Fibroblast of skin of left biceps (primary cell): Measurements from ENCODE around the gene FAT1.

Experiments
- DNase-seq, 2 experiments: peaks; one replicate each; pipeline ENCODE4 v3.0.0-alpha.2; 2013; ENCODE audit warnings: low read depth in 2 of 2

Gene FAT1

DNA sequence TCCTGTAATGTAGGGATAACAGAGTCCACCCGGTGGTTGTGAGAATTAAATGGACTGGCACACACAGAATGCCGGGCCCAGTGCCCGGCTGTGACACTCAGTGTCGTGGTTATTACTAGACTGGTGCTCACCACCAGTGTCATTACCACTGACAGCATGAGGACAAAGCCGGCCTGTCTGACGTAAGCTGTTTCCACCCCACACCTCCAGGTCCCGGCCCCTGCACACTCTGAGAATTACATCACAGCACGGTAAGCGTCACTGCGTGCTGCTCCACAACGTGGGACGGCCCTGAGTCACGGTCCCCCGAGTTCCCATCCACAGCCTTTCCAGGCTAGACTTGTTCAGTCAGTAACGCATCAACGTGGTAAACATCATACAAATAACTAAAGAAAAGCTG is 22.9 kb downstream of the FAT1 start:
- DNase-seq: no peak

DNA sequence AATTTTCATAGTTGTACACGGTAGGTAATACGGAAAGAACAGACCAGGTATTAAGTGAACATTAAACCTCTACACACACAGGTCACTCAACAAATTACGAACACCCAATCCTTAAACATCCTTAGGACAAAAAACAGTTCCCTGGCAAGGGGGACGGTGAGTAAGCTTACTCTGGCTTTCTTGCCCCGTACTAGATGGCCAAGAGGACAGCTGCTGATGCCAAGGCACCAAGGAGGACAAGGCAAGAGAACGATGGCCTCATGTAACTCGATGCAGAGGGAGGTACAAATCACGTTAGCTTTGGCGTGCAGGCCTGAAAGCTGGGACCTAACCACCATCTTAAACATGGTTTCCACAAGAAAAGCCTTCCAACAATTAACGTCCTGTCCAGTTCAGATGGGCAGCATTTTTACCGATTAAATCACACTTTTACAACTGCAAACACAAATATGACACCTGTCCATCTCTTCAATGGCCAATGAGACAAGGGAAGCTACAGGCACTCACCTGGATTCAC is 23.7 kb downstream of the FAT1 start:
- DNase-seq: no peak

DNA sequence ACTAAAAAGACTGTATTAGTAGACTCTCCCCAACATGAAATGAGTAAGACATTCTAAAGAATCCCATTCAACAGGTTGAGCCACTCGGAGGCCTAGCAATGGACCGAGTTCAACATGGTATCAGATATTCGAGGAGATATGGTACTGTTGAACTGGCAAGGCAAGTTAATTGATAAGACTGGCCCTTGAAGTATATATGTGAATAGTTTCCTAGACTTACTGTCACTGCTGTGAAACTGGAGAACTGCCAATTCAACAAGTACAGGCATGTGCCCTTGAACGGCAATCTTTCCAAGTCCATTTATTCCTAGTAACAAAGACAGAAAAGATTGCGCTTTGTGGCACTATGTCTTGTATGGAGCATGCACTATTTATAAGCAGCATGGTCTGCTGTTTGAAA is 24.4 kb downstream of the FAT1 start:
- no peak for DNase-seq

DNA sequence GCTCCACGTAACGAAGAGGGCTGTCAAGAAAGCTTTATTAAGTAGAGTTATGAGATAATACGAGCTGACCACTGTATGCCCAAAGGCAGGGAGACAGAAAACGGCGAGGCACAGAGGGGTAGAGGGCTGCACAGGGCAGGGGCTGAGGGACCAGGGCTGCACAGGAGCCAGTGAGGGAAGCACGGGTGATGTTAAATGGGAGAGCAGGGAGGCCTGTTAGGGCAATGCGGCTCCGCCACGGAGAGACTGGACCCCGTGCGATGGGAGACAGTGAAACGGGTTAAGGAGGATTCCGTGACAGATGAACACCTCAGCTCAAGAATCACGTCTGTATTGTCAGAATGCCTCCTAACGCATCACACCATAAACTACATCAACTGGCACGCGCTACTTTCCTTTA is 25.1 kb downstream of the FAT1 start:
- no peak for DNase-seq

DNA sequence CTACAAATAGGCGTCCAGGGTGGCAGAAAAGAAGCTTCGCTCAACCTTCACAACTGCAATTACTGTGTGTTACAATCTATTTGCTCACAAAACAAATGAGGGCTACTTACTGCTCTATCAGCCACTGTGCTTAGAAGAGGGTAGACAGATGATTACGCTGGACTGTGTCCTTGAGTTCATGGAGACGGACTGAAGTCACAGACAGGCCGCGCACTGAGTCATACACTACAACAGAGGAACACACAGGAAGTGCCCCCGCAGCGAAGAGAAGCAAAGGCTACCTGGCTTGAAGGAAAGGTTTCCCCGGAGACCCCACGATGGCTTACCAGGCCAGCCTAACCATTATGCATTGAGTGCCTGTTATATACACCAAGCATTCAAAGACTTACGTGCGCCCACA is 25.6 kb downstream of the FAT1 start:
- DNase-seq: no peak

DNA sequence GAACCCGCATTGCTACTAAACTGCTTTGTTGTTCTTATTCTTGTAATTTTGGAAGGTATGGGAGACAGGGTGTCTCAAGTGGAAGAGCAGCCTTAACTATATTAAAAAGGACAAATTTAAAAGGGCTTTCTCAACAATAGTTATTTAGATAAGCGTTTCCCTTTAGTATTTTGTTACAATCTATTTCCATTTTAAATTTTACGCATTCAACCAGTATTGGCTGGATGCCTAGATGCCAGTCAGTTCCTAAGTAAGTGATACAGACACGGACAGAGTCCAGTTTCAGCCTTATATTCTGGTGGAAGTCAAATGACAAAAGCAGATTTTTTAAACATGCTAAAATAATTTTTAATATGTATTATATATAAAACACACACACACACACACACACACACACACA is 28.3 kb downstream of the FAT1 start:
- no peak for DNase-seq

GRCh38 chr4:186693894-186694293 is 29.8 kb downstream of the FAT1 start:
- no peak for DNase-seq

DNA sequence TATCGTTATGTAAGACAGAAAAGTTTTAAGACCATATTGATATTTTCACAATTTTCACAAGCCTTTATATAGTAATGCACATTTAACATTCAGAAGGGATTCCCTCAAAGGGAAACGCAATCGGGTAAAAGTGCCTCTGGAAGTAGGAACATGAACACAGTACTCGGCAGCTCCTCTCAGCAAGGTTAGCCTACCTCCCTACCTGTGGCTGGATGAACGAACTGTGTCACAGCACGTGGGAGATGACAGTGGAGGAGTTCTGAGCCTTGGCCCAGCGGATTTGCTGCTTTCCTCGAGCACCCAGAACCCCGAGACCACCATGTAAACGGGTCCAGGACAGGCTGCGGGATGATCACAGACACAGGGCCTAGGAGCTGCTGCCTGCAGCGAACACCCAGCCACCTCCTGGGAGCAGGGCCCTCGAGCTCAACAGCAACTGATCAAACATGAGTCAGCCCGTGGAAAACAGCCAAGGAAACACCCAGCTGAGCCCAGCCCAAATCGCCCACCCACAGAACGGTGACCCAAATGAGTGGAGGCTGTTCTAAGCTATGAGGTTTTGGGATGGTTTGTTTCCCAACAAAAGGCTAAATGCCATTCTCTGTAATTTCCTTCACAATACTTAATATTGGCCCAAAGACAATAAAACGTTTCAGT is 30.4 kb downstream of the FAT1 start:
- DNase-seq: peak in 1 of 2 experiments; percentile 34

GRCh38 chr4:186691396-186691795 is 32.3 kb downstream of the FAT1 start:
- no peak for DNase-seq

DNA sequence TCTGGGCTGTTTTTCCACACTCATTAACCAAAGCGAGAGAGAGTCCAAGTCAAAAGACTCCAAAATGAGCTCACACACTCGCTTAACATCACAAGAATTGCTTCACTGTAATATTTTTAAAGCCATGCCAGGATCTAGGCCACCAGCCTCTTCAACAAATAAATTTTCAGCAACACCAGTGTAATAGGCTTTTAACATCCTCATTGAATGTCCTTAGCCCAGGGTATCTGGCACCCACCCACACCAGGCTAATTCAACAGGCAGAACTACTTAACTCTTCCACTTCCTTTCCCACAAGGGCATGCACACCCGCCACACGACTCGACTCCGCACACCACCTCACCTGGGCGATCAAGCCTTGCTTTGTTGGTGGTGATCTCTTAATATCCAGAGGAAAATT is 34.2 kb downstream of the FAT1 start:
- no peak for DNase-seq

- DNase-seq: no peak
Observed at GRCh38 chr4:186688150-186688943, 35.3 kb downstream of the FAT1 start.

DNA sequence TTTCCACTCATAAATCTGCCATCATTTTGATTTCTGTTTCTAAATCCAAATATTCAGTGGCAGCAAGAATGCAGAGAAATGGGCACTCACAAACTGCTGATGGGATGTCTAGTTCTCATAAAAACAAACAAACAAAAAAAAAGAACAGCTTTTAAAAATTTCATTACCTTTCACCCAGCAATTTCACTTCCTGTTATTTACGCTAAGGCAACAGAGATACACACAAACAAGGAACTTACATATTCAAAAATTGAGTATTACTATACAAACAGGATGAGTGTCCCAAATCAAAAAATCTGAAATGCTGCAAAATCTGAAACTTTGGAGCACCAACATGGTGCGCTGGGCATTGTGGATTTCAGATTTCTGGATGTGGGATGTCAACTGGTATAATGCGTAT is 36.4 kb downstream of the FAT1 start:
- DNase-seq: no peak

DNA sequence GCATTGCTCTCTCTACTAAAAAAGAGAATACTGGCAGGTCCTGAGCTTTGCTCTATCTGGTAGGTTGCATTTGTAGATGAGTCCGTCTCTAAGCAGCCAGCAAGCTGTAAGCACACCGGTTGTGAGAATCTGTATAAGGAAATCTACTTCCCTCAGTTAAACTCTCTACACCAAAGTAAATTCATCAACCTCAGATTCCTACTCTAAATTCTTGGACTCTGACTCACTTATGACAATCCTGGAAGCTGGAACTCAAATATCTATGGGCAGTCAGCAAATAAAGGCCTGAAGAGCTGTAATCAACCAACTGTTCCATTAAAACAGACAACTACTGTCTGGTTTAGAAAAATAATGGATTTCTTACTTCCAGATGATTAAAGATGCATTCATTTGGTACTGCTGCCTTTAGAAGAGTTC is 37.9 kb downstream of the FAT1 start:
- peak; percentile 86 to 90 for DNase-seq

DNA sequence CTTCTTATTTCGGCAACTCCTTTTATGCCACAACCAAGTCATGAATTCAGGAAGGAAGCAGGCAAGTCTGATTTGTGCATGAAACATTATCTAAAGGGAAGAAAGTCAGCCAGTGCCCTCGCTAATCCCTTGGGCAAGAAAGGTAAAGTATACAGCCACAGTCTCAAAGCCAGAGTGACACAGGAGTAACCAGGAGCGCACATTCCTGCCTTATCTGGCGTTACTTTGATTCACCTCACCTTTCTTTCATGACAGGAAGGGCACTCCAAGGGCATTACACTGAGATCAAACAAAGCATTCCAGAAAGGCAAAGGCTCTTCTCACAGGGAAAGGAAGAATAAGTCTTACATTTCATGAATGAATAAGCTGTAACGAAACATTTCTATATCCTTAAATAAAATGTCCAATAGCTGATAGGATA is 38.8 kb downstream of the FAT1 start:
- DNase-seq: no peak

DNA sequence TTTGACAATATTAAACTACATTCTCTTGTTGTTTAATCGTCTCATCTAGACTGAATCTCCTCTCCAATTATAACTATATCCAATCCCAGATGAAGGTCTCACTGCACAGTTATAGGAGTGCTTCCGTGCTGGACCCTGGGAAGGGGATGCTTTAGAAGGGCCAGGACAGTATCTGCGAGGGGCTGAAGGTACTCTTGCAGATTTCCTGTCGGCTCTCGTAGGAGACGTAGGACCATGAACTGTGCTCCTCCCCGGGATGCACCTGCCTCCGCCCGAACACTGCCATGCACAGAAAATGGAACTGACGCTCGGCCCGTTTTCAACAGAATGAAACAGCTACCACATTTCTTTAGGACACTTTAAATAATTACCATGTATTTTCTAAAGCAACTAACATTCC is 39.4 kb downstream of the FAT1 start:
- DNase-seq: no peak

DNA sequence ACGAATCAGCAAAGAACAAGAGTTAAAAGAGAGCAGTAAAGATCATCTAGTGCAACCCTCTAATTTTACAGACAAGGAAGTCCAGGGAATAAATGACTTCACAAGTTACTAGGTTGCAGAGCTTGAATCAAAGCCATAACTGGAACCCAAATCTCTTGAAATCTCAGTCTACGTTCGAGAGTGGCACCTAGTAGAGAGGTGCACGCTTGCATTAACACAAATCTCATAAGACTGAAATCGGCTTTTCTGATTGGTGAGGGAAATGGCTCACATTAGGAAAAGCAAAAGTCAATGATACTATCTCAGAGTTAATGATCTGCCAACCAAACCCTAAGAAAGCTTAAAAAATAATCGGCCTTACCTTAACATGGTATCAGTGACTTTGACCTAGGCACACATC is 43.0 kb downstream of the FAT1 start:
- no peak for DNase-seq

DNA sequence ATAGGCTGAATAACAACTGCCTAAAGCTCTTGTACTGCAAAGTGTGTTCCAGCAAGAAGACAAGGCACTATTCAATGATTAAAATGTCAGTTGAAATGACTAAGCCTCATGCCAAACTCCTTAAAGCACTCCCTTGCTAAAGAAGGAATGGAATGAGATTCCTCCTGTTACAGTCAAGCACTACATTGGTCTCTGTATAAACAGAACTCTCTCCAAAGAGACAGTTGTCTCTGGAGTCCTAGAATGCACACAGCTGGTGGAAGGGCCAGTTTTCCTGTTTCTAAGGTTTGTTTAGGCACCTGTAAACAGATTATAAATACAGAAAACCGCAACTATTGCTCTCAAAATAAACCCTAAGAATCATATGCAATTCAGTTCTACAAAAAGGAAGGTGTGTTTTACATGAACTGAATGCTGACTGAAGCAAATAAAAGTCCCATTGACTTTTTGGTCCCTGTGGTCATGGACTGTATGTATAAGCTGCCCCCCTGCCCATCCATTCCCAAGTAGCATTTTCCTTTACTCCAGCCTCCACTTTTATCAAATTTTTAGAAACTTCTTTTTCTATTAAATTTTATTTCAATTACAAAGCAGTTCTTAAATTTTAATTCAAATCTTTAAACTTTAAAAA is 47.0 kb downstream of the FAT1 start:
- DNase-seq: peak; percentile 71

DNA sequence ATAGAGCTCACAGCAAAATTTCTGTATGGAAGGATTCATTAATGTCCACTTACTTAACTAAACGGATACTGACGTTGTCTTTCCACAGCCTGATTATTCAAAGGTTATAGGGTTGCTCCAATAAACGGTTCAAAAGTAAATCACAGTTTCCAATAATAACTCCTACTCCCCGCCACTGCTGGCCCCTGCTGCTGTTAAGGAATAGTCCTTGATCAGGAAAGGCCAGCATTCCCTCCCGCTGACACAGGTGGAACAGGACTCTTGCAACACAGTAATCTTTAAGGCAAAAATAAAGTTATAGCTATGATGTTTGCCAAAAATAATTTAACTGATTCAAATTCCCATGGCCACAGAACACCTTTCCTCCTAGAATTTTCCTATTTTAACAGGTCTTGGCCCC is 53.9 kb downstream of the FAT1 start:
- DNase-seq: no peak

DNA sequence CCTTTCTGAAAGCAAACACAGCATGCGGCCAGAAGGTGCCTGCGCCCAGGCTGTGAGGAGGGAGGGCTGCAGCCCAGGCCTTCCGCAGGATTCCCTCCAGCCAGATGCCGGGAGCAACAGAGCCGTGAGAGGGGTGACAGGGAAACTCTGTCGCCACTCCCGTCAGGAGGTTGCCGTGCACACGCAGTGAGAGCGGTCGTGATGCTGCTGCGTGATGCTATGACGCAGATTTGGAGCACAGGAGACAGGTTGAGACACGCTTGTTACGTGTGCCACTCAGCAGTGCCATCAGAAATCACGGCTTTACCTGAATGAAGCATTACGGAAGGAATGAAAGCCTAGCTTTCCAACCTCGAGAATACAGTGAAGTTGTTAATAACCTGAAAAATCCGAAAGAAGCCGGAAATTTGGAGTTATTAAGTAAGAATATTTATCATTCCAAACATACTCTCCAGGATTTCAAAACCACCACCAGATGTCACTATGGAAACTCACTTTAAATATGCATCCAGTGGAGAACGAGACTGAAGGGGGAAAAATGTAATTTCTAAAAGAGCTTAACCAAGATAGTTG is 54.4 kb downstream of the FAT1 start:
- DNase-seq: peak; percentile 68 to 69

DNA sequence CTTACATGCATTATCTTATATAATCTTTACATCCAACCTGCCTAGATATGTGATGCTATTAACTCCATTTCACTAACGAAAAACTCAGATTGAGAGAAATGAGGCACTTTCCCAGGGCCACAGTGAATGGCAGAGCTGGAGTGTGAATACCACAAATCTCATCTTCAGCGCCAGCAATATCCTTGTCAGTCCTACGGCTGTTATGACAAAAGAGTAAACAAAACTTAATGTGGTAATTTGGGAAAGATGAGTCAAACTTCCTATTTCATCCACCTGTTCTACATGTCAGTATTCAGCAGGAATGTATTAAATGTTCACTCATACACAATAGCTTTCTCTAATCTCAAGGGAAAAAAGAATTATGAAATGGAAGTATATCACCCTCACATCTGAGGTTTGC is 56.9 kb downstream of the FAT1 start:
- no peak for DNase-seq

- no peak for DNase-seq
Observed at GRCh38 chr4:186666252-186666651, 57.4 kb downstream of the FAT1 start.

DNA sequence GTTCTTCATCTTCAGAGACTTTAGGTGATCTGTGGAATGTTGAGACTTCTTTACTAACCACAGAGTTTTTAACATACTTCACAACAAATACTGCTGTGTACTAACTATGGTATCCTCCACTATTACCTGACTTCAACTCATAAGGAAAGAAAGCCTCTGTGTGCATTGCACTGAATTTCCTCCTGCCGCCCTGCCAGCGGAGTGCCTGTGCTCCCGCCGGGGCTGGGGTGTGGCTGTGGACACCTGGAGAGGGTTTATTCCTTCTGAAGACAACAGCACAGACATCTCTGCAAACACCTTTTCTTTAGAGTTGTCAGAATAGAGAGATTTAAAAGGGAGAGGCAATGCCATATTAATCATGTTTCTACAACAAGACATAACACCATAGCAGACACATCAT is 63.3 kb downstream of the FAT1 start:
- no peak for DNase-seq

DNA sequence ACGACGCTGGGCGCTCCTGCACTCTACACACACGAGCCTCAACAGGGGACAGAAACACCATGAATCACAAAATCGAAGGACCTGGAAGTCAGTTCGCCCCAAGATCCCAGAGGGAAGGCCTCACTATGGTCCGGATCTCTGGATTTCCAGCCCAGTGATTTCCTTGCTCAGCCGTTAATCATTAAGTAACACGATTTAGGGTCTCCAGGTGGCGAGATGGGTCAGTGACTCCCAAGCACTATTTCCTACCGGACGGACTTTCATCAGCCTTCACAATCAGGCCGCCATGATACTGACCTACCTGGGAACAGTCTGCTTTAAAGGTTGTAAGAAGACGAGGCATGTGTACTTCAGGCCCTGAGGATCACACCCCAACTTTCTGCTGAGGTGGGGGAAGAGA is 63.7 kb downstream of the FAT1 start:
- DNase-seq: no peak
